ENCODE measurements around the gene PKP3.

Gene PKP3

DNA sequence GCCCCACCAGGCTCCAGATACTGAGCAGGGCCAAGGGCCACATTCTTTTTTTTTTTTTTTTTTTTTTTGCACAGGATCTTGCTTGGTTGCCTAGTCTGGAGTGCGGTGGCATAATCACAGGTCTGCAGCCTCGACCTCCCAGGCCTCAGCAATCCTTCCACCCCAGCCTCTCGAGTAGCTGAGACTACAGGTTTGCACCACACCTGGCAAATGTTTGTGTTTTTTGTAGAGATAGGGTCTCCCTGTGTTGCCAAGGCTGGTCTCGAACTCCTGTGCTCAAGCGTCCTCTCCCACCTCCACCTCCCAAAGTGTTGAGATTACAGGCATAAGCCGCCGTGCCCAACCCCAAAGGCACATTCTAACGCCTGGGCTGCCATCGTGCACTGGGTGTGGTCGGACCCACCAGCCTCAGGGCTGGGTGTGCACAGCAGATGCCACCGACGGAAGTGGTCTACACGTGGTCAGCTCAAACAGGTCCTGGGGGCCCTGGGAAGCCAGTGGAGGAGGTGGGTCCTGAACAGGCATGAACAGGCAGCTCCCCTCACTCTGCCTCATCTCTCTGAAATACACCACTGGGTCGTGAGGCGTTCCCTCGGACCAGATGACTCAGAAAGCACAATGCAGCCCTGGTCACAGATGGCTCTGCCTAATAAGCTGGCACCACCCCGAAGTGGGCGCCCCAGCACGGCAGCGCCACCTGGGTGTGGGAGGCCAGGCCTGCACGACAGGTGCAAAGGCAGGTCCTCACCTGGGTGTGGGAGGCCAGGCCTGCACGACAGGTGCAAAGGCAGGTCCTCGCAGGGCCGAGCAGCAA lies 29.9 kb upstream of the PKP3 start:
- no peak for DNase-seq

DNA sequence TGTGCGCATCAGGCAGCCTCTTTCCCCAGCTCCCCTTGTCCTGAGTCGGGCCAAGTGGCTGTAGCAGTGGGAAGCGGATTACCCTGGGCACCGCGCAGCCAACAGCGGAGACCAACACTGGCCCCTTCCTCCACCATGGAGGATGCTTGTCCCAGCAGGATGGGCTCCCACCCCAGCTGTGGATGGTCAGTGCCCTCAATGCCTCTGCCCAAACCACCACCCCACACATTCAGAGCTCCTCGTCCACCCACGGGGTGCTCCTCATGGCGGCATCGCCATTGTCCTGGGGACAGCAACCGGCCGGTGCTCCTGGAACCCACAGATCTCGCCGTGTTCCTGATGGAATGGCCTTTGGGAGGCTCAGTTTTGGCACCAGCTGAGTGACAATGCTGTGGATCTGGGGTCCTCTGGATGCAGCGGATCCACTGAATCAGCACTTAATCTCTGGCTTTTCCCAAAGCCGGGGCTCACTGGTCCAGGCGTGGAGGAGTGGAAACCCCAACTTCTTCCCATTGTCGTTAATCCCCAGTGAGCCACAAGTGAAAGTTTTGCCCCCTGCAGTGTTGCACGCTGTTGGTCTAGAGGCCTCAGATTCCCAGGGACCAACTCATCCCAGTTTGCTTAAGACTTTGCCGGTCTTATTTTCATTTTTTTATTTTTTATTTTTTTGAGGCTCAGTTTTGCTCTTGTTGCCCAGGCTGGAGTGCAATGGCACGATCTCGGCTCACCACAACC lies 28.9 kb upstream of the PKP3 start:
- no peak for DNase-seq

DNA sequence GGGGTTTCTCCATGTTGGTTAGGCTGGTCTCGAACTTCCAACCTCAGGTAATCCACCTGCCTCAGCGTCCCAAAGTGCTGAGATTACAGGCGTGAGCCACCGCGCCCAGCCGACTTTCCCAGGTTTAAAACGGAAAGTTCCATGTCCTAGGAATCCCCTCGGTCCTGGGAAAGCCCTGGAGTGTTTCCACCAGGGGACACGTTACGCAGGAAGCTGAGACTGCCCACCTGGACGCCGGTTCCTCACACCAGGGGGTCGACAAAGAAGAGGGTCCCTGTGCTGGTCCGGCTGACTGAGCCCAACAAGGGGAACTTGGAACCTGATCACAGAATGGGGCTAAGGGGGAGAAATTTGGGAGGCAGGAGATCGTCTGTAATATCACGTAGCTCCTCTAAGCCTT lies 28.2 kb upstream of the PKP3 start:
- no peak for DNase-seq

DNA sequence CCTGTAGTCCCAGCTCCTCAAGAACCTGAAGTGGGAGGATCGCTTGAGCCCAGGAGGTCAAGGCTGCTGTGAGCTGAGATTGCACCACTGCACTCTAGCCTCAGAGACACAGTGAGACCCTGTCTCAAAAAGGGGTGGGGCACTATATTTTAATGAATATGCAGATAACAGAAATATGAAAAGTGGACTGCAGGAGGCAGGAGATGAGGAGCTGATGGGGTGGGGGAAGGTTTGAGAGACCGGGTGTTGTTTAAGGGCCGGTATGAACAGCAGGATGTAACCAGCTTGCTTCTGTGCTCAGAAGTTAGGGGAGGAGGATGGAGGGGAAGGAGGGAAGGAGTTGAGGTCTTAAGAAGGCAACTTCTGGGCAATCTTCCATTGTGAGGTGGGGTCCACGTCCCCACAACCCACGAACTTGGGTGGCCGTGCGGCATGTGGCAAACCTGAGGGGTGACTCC lies 26.0 kb upstream of the PKP3 start:
- DNase-seq = no peak

DNA sequence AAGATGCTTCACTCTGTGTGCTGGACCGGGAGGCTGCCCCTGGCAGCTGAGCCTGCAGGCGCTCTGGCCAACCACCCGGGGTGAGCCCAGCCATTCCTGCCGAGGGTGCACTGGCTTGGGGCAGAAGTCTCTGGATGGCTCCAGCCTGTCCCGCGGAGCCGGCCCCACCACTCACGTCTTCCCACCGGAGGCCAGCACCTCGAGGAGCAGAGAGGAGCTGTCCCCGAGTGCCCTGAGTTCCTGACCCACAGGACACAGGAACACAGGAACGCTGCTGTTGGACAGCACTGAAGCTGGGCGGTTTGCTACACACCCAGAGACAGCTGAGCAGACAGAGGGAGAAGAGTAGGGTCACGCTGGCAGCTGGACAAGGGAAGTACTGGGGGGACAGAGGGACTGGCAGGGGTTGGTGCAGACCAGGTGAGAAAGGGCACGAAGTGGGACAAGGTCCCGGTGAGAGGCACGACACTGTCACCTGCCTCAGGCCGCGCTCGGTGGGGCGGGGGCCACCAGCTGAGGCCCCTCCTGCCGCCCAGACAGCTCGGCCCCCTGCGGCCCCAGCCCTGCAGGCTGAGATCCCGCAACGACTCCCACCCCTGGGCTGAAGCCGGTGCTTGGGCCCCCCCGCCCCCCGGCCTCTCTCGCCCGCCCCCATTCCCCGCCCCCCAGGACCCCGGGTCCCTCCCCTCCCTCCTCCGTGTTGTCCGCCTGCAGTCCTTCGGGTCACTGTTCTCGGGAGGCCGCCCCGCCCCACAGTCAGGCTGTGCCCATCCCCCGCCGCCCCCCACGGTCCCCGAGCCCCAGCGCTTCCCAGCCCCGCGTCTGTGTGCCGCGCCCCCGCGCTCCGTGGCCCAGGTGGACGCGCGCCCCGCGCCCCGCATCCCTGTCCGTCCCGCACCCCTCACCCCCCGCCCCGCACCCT lies 25.3 kb upstream of the PKP3 start:
- no peak for DNase-seq

DNA sequence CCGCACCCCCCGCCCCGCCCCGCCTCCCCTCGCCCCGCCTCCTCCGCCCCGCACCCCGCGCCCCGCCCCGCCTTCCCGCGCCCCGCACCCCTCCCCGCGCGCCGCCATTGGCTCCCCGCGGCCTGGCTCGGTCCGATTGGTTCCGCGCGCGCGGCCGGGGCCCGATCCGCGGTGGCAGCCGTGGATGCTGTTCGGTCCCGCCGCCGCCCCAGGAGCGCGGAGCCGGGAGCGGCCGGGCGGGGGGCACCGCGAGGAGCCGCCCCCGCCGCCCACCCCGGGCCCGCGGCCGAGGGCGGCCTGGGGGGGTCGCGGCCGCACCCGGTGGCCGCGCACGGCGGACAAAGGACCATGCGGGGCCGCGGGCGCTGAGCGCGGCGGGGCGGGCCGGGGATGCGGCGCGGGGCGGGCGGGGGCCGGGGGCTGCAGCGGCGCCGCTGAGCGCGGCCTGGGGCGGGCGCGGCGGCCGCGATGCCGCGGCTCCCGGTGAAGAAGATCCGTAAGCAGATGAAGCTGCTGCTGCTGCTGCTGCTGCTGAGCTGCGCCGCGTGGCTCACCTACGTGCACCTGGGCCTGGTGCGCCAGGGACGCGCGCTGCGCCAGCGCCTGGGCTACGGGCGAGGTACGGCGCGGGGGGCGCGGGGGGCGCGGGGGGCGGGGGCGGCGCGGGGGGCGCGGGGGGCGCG lies 24.5 kb upstream of the PKP3 start, which contains the start of gene B4GALNT4:
TSS of gene B4GALNT4 (plus strand) at position 164 of the 683 bp plus-strand sequence. CDS start at position 469, 305 bp downstream.
- DNase-seq = no peak

DNA sequence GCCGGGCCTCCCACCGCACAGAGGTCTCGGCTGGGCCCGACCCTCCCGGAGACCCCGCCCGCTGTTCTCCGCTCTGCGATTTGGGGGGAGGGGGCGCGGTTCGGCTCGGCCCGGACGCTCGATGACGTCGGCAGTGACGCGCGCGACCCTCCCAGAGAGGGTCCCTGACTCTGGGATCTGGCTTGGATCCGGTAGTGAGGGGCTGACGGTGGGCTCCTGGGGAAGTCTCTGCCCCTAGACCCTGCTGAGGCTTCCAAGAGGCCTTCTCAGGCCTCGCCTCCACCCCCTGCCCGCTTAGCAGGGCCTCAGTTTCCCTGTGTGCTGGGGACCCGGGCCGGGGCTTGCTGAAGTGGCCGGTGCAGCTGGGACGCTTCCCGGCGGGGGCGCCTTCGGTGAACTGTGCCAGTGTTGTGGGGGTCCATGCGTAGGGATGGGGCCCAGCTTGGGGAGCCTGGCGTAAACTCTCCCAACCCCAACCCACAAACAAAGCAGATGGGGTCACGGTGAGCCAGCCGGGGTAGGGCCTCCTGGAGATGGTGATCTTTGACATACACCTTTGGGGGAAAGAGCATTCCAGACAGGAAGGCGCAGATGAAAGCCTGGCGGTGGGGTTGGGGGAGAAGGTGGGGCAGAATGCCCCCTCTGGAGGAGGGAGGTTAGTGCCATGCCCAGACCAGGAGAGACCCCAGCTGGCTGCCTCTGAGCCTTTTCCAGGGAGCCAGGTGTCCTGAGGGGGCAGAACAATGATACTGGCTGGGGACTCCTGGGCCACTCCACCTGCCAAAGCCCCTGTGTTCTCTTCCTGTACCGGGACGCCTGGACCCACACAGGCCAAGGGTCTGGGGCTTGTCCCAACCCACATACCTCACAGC lies 23.7 kb upstream of the PKP3 start:
- no peak for DNase-seq

DNA sequence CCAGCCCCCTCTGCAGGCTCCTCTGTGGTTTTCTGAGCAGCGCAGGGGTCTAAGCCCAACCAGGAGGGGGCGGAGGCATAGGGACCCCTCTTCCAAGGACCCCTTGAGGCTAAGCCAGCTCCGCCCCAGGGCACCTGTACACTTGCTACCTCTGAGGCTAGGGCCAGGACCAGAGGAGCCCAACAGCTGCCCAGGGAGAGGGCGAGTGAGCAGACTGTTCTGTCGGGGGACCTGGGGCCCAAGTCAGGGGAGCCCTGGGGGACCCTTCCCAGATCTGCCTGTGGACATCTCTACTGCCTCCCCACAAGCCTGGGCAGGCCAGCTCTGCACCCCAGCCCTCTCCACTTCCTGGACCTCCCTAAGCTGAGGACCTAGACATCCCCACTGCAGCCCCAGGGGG lies 23.0 kb upstream of the PKP3 start:
- DNase-seq = no peak

DNA sequence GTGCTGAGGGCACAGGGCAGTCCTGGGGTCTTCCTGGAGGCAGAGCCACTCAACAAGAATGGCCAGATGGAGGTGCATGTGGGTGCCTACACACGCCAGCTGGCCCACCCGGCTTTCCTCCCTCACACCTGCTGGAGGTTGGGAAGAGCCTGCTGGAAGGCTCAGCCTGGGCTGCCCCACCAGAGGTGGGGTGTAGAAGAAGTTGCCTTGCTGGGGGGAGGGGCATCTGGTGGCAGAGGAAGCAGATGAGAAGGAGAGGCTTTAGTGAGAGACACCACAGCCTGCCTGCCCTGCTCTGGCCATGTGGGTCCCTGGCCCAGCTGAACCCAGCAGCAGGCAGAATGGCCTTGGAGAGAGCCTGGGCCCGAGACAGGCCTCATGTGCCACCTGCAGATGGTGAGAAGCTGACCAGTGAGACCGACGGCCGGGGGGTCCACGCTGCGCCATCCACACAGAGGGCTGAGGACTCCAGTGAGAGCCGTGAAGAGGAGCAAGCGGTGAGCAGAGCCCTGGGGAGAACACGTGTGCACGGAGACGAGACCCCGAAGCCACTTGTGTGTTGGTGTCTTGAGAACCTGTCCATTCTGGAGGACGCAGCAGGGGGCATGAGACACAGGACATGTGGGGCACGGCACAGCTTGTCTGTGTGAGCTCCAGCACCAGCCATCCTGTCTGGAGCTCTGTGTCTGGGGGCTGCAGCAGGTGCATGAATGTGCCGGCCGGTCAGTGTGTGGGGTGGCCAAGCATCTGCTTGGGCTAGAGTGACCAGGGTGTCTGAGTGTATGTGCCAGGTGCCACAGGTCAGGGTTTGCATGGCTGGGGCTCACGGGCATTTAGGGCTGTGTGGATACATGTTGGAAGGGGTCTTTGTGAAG lies 22.1 kb upstream of the PKP3 start:
- no peak for DNase-seq

DNA sequence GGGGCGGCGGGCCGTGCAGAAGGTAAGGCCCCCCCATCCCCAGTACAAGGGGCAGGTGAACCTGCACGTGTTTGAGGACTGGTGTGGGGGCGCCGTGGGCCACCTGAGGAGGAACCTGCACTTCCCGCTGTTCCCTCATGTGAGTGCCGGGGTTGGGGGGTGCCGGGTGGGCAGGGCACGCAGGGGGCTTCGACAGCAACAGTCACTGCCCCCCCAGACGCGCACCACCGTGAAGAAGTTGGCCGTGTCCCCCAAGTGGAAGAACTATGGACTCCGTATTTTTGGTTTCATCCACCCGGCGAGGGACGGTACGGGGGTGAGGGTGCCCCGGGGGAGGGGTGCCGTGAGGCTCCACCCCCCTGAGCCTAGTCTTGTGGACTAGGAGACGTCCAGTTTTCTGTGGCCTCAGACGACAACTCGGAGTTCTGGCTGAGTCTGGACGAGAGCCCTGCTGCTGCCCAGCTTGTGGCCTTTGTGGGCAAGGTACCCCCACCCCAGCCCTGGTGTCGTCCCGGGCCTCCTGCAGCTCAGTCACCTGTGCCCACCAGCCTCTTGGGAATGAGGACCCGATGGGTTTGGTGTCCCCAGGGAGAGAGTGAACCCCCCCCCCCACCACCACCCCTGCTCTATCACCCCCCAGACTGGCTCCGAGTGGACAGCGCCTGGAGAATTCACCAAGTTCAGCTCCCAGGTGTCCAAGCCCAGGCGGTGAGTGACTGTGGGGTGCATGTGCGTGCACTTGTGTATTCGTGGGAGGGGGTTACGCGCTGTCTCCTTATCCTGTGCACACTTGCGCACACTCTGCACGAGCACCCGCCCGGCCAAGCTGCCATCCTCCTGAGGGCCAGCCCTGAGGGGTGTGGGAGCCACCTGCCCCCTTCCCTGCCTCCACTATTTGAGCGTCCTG lies 20.9 kb upstream of the PKP3 start:
- DNase-seq = no peak

DNA sequence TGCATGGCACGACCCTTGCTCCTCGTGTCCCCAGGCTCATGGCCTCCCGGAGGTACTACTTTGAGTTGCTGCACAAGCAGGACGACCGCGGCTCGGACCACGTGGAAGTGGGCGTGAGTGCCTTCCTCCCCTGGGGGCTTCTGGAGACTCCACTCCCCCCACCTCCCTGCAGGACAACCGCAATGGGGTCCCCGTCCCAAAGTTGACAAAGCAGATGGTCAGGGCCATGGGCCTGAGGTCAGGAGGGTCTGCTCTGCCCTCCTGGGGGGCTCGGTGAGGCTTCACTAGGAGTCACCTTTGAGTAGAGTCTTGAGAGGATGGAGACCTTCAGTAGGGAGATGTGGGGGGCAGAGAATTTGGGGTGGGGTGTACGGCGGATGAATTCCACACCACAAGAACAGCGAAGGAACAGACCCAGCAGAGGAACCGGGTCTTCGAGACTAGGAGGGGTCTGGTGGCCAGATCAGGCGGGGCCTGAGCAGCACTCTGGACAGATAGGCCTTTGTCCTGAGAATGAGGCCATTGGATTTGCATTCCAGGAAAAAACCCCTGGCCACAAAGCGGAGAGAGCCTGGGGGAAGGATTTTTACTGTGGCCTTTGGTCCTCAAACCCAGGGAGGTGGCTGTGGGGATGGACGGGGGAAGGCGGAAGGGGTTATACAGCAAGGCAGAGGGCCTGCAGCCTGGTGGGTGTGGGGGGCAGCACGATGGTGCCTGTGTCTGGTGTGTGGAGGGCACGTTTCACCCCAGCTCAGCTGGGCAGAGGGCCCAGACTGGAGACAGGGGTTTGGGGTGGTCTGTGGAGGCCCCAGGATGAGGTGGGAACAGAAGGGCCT lies 20.1 kb upstream of the PKP3 start:
- no peak for DNase-seq

DNA sequence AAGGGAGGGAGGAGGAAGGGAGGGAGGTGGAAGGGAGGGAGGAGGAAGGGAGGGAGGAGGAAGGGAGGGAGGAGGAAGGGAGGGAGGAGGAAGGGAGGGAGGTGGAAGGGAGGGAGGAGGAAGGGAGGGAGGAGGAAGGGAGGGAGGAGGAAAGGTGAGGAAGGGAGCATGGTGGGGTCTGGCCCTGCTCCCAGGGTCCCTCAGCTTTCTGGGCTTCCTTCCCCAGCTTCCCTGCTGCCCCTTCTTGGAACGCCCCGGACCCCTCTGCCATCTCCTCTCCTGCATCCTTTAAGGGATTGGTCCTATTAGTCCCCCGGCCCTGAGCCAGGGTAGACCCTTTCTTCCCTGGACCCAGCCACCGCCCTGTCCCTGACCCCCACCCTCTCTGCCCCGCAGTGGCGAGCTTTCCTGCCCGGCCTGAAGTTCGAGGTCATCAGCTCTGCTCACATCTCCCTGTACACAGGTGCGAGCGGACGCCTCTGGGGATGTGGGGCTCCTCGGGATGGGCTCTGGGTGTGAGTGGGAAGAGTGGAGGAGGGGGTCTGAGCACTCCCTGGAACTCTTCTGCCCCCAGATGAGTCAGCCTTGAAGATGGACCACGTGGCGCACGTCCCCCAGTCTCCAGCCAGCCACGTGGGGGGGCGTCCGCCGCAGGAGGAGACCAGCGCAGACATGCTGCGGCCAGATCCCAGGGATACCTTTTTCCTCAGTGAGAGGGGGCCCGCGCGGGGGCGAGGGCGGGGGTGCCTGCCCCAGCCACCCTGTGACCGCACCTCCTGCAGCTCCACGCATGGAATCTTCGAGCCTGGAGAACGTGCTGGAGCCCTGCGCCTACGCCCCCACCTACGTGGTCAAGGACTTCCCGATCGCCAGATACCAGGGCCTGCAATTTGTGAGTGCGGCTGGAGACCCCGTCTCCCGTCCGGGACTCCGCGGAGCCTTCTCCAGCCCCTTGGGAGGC lies 18.7 kb upstream of the PKP3 start:
- DNase-seq = no peak

DNA sequence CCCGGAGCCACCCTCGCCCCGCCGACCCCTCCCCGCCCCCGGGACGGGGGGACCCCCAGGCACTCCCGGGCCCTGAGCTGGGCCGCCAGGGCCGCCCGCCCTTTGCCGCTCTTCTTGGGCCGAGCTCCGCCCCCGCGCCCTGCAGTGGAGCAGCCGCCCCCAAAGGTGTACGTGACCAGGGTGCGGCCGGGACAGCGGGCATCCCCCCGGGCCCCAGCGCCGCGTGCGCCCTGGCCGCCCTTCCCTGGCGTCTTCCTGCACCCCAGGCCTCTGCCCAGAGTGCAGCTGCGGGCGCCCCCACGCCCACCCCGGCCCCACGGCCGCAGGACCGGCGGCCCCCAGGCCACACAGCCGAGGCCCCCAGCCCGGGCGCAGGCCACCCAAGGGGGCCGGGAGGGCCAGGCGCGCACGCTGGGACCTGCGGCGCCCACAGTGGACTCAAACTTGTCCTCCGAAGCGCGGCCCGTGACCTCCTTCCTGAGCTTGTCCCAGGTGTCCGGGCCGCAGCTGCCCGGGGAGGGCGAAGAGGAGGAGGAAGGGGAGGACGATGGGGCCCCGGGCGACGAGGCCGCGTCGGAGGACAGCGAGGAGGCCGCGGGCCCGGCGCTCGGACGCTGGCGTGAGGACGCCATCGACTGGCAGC lies 17.4 kb upstream of the PKP3 start:
- no peak for DNase-seq

DNA sequence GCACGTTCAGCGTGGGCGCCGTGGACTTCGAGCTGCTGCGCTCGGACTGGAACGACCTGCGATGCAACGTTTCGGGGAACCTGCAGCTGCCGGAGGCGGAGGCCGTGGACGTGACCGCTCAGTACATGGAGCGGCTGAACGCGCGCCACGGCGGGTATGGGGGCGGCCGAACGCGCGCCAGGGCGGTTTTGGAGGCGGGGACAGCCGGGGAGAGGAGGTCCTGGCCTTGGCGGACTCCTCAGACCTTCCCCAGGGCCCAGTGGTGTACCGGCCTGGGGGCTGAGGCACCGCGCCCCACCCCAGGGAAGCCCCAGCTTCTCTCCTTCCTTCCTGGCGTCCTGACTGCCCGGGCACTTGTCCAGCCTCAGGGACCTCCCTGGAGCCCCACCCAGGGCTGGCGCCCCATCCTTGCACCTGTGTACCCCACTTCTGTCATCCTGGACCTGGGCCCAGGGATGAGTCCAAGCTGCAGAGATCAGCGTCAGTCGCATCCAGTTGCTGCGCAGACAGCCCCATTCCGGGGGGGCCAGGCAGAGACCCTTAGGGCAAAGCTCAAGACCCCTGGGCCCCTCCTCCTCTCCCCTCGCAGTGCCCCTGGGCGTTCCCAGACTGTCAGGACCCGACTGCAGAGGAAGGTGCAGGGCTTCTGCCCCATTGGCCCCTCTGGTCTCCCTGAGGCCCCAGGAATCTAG lies 16.7 kb upstream of the PKP3 start:
- no peak for DNase-seq

DNA sequence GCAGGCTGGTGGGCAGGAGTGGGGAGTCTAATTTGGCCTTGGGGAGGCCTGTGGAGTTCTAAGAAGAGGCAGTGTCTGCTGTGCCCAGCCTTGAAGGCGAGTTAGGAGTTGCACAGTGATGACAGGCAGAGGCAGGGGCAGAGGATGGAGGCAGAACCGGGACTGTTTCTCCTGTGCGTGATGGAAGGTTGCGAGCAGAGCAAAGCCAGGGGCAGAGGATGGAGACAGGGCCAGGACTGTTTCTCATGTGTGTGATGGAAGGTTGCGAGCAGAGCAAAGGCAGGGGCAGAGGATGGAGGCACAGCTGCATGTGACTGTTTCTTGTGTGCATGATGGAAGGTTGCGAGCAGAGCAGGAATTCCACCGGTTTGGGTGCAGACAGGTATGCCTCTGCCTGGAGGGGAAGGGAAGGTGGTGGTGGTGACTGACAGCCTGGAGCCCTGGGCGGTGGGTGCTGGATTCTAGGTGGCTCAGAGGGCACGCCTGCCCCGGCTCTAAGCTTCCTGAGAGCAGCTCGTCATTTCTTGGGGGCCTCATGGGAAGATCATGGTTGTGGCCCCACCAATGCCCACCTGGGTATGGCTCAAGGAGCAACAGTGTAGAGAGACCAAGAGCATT lies 16.0 kb upstream of the PKP3 start:
- no peak for DNase-seq
